ENCODE results near the gene IQCF6. TPM values are rescaled to one million over a fixed set of nuclear protein-coding genes. Genes with fewer than 3 reads are reported as not detected.
"Not testable (repeated sequence)": the region's sequence is repeated elsewhere in the genome, so short reads cannot be mapped to it uniquely, and the experiment has no call there.

IQCF6 gene
- total RNA-seq, 4 donors from 2014 or later: not detected

- TF ChIP-seq POLR2A (IDR thresholded peaks at IDR 0.05): no peak
- ATAC-seq: no peak
- H3K36me3 ChIP-seq: no peaks in the 10 kb centered on the region
- H3K4me1 ChIP-seq: no peaks in the 10 kb centered on the region
- H3K27me3 ChIP-seq: peaks cover 38% of the 10 kb centered on the region
- no peak overlapping the region for H3K4me3 ChIP-seq
- 86 to 100% methylated on average over 1 of the region's 1 CpG for WGBS, 2 donors (ENCODE audit: low coverage in 1 of 2)
- H3K9me3 ChIP-seq: no peaks in the 10 kb centered on the region
- H3K27ac ChIP-seq: no peak overlapping the region
Observed at GRCh38 chr3:51796854-51797253, 17.8 kb upstream of the IQCF6 start.

- WGBS, 2 donors (ENCODE audit: low coverage in 1 of 2): 11 to 52% methylated on average over 1 to 2 of the region's 2 CpGs
Observed at GRCh38 chr3:51794206-51794605, 15.2 kb upstream of the IQCF6 start.

GRCh38 chr3:51792206-51792605 is 13.2 kb upstream of the IQCF6 start:
- H3K27ac ChIP-seq: no peak overlapping the region

More at GRCh38 chr3:51794206-51794605, 15.2 kb upstream of the IQCF6 start:
- Histone ChIP-seq H3K27ac (no peak overlapping the region), H3K4me3 (no peak overlapping the region), H3K9me3 (no peaks in the 10 kb centered on the region), H3K4me1 (no peaks in the 10 kb centered on the region), H3K36me3 (no peaks in the 10 kb centered on the region), H3K27me3 (peaks cover 38% of the 10 kb centered on the region)
- no peak for ATAC-seq
- TF ChIP-seq POLR2AphosphoS5 (IDR thresholded peaks at IDR 0.05): no peak
- no peak for TF ChIP-seq CTCF (IDR thresholded peaks at IDR 0.05)
- no peak for TF ChIP-seq POLR2A (IDR thresholded peaks at IDR 0.05)
- no peak for TF ChIP-seq EP300 (IDR thresholded peaks at IDR 0.05)

GRCh38 chr3:51789437-51789836 is 10.4 kb upstream of the IQCF6 start:
- ATAC-seq: no peak
- Histone ChIP-seq H3K27ac (no peak overlapping the region), H3K36me3 (no peaks in the 10 kb centered on the region), H3K9me3 (no peaks in the 10 kb centered on the region), H3K27me3 (no peaks in the 10 kb centered on the region), H3K4me1 (no peaks in the 10 kb centered on the region), H3K4me3 (no peak overlapping the region)
- WGBS, 2 donors (ENCODE audit: low coverage in 1 of 2): 67 to 86% methylated on average over 1 of the region's 1 CpG
- no peak for TF ChIP-seq POLR2A (IDR thresholded peaks at IDR 0.05)
- TF ChIP-seq CTCF (IDR thresholded peaks at IDR 0.05): no peak
- no peak for TF ChIP-seq POLR2AphosphoS5 (IDR thresholded peaks at IDR 0.05)

More at GRCh38 chr3:51792206-51792605, 13.2 kb upstream of the IQCF6 start:
- no peaks in the 10 kb centered on the region for H3K9me3 ChIP-seq
- no peaks in the 10 kb centered on the region for H3K36me3 ChIP-seq
- ATAC-seq: no peak
- H3K4me3 ChIP-seq: no peak overlapping the region
- peaks cover 21% of the 10 kb centered on the region for H3K27me3 ChIP-seq
- 81 to 96% methylated on average over 4 to 6 of the region's 7 CpGs for WGBS, 2 donors (ENCODE audit: low coverage in 1 of 2)
- no peaks in the 10 kb centered on the region for H3K4me1 ChIP-seq
- TF ChIP-seq CTCF (IDR thresholded peaks at IDR 0.05): no peak
- TF ChIP-seq POLR2A (IDR thresholded peaks at IDR 0.05): no peak
- TF ChIP-seq EP300 (IDR thresholded peaks at IDR 0.05): no peak
- TF ChIP-seq POLR2AphosphoS5 (IDR thresholded peaks at IDR 0.05): no peak

GRCh38 chr3:51787576-51787975 is 8.5 kb upstream of the IQCF6 start:
- H3K9me3 ChIP-seq, H3K4me1 ChIP-seq, H3K4me3 ChIP-seq, H3K27ac ChIP-seq, H3K27me3 ChIP-seq, H3K36me3 ChIP-seq, ATAC-seq: not testable (repeated sequence)

GRCh38 chr3:51786267-51786666 is 7.2 kb upstream of the IQCF6 start:
- 60 to 73% methylated on average over 2 of the region's 2 CpGs for WGBS, 2 donors (ENCODE audit: low coverage in 1 of 2)
- ATAC-seq: no peak
- no peak overlapping the region for H3K27ac ChIP-seq
- no peak overlapping the region for H3K4me3 ChIP-seq
- no peaks in the 10 kb centered on the region for H3K4me1 ChIP-seq
- H3K36me3 ChIP-seq: no peaks in the 10 kb centered on the region
- no peaks in the 10 kb centered on the region for H3K27me3 ChIP-seq
- no peaks in the 10 kb centered on the region for H3K9me3 ChIP-seq
- TF ChIP-seq CTCF (IDR thresholded peaks at IDR 0.05) (no peak), EP300 (IDR thresholded peaks at IDR 0.05) (no peak), POLR2AphosphoS5 (IDR thresholded peaks at IDR 0.05) (no peak), POLR2A (IDR thresholded peaks at IDR 0.05) (no peak)

All from gastroesophageal sphincter (tissue), 4 donors.